RPMI8226 (cell line): Measurements from ENCODE around the gene HLA-DQB1.
"Not testable (repeated sequence)": the region's sequence is repeated elsewhere in the genome, so short reads cannot be mapped to it uniquely, and the experiment has no call there.

ENCODE experiments used
- DNase-seq: peaks from one replicate; pipeline ENCODE4 v3.0.0-alpha.2; 2015

The HLA-DQB1 gene

DNA sequence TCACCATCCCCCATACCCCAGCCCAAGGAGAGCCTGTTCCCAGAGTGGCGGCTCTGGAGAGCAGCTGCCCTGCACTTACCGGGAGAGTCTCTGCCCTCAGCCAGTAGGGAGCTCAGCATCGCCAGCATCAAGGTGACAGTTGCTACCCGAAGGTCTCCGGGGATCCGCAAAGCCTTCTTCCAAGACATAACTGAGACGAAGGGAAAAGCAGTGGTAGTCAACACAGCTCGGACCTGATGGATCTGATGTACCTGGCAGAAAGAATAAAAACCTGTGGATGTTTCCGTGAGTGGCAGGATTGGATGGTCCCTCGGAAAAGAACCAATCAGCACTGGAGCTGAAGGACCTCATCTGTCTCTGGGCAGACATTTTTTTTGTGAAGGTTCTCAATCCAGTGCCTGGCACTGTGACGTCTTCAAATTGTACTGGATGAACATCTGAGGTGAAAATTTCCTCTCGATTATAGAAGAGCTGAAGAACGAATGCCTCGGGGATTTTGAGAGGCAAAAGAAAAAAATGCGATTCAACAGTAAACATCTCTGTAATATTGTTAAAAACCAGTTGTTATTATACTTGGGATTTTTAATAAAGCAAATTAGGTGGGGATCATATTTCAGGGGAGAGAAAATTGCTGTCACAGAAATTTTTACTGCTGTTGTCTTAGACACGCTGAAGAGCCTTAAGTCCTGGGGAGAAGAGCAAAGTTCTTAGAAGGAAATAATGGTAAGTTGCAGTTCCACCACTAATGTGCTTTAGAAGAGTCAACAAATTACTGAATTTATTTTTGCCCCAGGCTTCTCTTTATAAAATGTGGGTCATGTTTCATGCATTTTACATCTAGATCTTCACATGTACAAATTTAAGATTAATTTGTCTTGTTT lies at the start of gene HLA-DQB1:
Gene HLA-DQB1, minus strand, starts transcription at position 238 of the 881 bp plus-strand sequence. Its CDS starts 50 bp downstream, at position 188.
- no peak for DNase-seq

DNA sequence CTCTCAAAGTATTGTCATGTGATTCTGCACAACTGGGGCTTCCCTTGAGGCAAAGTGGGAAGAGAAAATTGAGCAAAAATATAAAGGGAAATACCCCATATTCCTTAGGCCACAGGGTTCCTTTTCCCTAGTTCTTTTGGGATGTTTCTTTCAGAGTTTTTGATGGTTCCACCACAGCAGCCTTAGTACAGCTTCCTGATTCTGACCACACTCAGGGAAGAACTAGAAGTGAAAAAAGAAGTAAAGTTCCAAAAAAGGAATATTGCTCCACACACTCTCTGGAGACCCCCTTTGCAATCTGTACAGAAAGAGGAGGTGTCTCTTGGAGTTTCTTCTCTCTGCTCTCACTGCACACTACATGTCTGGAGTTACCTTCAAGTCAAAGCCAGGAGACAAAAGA lies 46.8 kb upstream of the HLA-DQB1 start:
- no peak for DNase-seq

DNA sequence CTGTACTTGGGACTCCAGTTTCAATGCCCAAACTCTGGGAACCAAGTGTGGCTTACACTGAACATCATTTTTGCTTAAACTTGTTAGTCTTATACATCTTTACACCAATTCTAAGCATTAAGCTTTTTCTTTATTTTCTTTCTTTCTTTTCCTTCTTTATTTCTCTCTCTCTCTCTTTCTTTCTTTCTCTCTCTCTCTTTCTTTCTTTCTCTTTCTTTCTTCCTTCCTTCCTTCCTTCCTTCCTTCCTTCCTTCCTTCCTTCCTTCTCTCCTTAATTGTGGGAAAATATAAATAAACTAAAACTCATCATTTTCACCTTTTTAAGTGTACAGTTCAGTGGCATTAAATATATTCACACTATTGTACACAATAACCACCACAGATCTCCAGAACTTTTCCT lies 43.2 kb upstream of the HLA-DQB1 start:
- DNase-seq = no peak

DNA sequence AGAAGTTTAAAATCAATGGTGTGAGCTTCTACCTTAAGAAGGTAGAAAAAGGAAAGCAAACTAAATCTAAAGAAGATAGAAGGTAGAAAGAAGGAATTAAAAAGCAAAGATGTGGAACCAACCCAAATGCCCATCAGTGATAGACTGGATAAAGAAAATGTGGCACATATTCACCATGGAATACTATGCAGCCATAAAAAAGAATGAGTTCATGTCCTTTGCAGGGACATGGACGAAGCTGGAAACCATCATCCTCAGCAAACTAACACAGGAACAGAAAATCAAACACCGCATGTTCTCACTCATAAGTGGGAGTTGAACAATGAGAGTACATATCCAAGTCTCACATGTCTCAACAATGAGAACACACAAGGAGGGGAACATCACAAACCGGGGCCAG lies 38.7 kb upstream of the HLA-DQB1 start:
- DNase-seq = not testable (repeated sequence)

DNA sequence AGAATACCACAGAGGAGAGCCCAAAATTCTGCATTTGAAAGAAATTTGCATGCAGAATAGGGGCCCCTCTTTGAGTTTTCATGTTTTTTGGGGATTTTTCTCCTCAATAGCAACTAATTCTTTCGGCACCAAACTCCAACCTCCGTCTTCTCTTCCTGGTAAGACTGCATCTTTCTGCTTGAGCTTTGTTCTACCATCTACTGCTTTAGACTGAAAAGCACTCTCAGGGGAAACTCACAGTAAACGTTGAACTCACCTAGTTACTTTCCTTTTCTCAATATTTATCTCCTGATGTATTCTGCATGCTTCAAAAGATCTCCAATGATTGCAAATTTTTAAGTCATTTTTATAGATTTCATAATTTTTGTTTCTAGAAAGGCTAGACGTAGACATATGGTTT lies 36.9 kb upstream of the HLA-DQB1 start:
- no peak for DNase-seq

DNA sequence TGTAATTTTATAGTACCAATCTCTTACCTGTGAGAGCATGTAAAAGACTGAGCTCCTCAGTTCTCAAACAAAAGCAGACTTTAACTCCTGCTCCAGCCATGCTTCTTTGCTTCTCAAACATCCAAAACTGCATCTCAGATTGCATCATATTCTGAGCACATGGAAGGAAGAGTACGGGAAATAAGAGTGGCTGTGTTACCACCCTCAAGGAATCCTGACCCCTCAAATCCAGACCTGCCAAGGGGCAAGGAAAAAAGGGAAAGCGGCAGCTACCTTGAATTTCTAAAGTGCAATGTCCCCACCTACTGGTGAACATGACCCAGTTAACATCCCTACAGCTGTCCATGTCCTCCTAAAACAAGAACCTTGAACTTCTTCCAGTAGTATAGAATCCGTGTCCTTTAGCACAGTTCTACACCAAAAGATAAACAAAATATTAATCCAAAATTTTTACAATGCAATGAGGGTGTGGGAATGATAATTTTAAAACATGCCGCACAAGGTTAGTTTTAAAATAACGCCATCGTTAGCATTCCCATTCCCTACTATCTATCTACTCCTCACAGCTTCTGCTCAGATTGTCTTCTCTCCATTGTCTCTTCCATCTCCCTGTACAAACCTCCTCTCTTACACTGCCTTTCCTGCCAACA lies 34.1 kb upstream of the HLA-DQB1 start:
- peak; percentile 36 for DNase-seq

DNA sequence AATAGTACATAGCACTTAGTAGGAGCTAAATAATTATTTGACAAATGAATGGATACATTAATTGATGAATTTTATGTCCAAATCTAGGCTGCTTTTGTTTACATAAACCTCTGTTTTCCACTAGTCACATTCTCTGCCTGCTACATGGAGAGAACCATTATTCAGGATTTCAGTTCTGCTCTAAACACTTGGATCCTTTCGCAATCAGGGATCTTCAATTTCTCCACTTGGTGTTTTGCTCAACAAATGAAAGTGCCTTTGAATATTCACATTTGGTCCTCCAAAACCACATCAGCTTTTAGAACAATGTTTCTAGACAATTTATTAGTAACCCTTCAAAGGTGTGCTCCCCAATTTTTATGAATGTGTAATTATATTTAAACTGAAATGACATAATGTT lies 30.6 kb upstream of the HLA-DQB1 start:
- DNase-seq = no peak

DNA sequence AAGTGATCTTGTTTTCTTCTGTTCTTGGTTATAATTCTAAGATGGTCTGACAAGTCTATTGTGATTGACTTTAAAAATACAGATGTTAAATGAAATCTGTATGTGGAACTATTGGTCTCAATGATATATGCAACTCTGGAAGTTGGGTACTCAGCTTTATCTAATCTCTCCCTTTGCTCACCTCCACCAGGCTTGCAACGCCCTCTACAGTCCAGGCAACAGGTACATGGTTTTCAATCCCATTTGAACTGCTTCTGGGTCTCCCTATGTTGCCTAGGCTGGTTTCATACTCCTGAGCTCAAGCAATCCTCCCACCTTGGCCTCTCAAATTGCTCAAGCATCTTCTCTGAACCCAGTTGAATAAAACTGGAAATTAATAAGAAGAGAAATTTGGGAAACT lies 25.6 kb upstream of the HLA-DQB1 start:
- peak; percentile 9 for DNase-seq

DNA sequence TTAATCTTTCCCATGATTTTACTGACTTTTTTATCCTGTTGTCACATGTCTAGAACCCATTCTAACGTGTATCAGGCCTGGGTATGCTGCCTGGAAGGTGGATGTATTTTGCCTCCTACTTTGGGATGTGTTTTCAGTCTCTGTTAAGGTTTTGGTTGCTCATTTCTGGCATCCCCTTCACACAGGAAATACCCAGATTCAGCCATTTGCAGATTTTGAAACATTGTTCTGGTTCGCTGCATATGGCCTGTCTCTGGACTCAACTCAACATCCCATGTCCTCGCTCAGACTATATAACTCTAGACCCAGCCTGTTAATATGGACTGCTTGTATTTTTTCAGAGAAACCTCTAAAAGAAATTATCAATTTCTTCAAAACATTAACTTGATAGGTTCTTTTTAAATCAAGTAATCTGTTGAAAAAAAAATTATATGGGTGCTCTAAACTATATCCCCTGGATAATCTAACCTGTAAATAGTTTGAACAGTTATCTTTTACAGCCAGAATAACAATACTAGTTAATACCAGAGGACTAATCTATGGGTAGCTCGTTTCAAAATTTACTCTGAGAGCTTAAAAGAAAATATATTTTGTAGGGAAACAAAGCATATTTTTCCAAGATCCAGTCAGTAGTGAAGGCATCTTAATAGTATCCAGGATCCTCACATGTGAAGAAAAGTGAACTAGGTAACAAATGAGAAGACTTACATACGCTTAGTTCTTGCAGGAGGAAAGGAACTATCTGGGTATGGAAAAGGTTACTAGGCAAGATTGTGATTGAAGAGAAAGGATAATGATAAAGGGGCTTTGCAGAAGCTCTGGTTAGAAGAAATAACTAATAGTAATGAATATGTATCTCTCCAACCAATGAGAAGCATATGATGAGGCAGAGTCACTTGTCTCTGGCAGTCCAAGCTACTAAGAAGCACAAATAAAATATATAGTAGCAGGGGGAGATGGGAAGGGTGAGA lies 23.4 kb upstream of the HLA-DQB1 start:
- DNase-seq = no peak

DNA sequence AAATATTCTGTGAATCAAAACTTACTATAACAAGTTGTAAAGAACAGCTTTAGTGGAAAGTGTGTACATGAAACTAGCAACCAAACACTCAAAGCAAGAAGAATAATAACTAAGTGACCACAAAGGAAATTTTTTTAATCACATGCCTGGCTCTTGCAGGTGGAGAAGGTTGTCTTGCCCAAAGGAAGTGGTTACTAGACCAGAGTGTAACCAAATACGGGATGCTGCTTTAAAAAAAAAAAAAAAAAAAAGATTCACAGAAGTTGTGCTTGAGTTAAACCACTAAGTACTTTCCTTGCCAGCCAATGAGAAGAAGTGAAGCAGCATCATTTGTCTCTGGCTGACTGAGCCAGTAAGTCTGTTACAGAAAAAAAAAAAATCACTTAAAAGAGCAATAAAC lies 19.1 kb upstream of the HLA-DQB1 start:
- DNase-seq = peak; percentile 16

DNA sequence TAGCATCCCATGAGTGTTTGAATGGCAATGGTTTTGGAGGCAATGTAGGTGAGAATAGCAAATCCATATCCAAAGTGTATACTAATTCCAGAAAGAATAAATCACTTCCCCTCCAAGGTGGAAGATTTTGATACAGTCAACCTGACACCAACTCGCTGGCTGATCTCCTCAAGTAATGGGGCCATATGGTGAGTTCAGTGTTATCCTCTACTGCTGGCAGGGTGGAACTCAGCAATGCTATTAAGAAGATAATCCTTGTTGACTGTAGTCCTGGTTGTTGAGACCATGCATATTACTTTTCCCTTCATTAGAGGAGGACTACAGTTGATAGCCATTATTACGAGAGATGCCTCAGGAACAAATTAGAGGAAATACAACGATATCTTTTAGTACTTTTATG lies 17.8 kb upstream of the HLA-DQB1 start:
- no peak for DNase-seq

DNA sequence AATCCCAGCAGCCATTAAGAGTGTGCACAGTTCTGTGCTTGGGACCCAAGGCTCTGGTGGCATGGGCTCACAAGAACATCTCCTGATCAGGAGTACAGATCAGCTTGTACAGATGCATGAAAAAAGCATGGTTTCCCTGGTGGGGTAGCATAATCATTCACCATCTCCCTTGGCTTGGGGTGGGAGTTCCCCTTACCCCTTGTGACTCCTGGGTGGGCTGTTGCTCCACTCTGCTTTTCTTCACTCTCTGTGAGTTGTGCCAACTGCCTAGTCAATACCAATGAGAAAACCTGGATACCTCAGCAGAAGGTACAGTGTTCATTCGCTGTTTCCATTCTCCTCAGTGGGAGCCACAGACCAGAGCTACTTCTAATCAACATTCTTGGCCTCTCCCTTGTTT lies 13.6 kb upstream of the HLA-DQB1 start:
- no peak for DNase-seq

DNA sequence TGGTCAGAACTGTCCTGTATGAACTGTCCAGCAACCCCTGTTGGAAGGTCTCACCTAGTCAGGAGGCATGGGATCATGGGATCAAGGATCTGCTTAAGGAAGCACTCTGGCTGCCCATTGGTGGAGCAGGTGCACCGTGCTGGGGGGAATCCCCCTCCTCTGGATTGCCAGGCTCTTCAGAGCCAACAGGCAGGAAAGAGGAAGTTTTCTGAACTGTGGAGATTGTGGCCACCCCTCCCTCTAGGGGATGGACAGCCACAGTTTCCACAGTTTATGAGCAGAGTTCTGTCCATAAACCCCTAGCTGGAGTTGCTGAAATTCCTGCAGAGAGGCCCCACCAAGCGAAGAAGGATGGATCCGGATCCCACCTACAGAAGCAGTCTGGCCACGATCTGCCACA lies 13.0 kb upstream of the HLA-DQB1 start:
- no peak for DNase-seq

DNA sequence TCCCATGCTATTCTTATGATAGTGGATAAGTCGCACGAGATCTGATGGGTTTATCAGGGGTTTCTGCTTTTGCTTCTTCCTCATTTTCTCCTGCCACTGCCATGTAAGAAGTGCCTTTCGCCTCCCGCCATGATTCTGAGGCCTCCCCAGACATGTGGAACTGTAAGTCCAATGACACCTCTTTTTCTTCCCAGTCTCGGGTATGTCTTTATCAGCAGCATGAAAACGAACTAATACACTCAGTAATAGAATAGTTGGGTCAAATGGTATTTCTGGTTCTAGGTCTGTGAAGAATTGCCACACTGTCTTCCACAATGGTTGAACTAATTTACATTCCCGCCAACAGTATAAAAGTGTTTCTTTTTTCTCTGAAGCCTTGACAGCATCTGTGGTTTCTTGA lies 7.7 kb upstream of the HLA-DQB1 start:
- not testable (repeated sequence) for DNase-seq

DNA sequence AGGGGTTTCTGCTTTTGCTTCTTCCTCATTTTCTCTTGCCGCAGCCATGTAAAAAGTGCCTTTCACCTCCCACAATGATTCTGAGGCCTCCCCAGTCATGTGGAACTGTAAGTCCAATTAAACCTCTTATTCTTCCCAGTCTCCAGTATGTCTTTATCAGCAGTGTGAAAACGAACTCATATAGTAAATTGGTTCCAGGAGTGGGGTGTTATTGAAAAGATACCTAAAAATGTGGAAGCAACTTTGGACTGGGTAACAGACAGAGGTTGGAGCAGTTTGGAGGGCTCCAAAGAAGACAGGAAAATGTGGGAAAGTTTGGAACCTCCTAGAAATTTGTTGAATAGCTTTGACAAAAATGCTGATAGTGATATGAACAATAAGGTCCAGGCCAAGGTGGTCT lies 5.5 kb upstream of the HLA-DQB1 start:
- not testable (repeated sequence) for DNase-seq

DNA sequence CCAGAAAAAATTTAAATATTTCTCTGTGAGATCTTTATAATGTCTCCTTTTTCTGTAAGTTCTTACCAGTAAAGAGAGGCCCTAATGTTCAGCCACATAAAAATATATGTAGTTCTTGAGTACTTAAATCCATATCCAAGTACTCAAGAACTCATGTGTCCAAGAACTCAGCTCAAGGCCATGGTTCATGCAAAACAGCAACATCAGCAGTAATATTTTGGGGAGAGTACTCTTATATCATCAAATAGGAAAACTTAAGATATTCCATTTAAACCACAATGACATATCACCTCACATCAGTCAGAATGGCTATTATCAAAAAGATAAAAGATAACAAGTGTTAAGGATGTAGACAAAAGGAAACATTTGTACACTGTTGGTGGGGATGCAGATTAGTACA lies 3.4 kb upstream of the HLA-DQB1 start:
- no peak for DNase-seq

DNA sequence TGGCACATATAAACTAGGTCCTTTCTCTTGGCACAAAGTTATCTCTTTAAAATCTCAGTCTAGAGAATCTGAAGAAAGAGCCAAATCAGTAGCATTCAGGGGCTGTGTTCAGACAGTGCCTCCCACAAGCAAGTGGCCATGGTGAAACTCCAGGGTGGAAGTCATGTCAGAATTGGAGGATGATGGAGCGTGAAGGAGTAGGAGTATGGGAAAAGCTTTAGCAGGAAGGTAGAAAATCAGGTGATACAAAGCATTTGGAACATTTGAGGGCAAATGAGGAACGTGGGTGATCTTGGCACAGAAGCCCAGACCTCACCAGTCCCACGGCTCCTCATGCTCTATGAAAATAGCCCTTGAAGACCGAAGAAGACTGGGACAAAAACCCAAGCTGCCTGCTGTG lies 2.8 kb upstream of the HLA-DQB1 start:
- DNase-seq = no peak

DNA sequence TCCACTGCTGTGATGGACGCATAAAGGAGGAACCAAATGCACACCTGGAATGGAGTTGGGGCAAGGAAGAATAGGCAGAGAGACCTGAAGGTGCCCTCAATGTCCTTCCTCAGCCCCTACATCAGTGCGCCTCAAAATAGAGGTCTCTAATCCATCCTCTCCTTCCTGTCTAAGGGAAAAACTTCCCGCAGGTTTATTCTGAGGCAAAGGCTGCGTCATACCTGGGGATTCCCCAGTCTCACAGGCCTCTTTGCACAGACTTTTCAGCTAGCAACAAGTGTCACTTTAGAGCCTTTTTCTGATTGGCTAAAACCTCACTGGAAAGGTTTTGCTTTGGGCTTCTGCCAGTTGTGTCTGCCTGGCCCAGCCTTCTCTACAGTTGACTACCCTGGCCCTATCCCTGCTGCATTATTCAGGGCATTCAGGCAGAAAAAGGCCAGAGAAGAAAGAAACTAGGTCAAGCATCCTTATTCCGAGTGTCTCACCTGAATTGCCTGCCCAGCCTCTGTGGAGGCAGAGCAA lies 1.8 kb upstream of the HLA-DQB1 start:
- DNase-seq = peak; percentile 4

DNA sequence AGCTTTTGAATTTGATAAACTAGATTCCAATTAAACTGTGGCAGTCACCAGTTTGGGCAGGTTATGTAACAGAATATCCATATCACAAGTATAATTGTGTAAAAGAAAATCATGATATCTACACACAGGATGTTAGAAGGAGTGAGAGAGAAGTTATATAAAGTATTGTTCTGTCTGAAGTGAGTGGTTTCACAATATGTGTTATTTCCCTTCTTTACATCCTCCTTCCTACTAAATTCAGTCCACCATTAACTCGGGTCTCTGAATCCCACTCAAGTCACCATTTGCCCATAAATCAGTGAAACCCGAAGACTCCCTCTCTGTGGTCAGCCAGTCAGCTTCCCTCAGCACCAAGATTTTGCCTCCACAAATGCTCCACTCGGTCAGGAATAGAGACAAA lies 796 bp downstream of the HLA-DQB1 start:
- DNase-seq = no peak

DNA sequence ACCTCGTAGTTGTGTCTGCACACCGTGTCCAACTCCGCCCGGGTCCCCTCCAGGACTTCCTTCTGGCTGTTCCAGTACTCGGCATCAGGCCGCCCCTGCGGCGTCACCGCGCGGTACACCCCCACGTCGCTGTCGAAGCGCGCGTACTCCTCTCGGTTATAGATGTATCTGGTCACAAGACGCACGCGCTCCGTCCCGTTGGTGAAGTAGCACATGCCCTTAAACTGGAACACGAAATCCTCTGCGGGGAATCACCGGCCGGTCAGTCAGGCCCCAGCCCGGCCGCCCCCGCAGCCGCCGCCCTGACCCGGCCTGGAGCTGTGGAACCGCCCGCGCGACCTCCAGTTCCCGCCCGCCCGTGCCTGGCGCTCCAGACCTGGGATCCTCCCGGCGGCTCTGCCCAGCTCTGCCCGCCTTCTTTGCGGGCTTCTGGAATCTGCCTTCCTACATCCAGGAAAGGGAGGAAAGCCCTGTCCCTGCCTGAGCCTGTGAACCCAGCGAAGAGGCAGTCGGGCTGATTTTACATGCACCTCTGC lies 1.6 kb downstream of the HLA-DQB1 start:
- DNase-seq = no peak

DNA sequence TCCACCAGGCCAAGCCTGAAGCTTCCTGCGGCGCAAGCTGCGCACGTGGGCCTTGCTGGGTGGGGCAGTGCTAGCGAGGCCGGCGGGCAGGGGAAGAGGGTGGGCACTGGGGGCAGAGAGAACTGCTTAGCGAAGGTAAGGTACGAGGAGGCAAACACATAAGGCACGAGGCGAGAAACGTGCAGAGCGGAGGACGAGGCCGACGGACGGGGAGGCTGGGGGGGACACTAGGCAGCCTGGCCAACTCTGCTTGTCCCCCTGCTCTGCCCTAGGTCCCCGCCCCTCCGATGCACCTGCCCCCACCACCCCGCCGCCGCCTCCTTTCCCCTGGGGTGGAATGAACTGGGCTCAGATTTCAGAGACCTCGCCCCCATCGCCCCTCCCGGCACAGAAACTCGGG lies 2.1 kb downstream of the HLA-DQB1 start:
- DNase-seq = no peak

DNA sequence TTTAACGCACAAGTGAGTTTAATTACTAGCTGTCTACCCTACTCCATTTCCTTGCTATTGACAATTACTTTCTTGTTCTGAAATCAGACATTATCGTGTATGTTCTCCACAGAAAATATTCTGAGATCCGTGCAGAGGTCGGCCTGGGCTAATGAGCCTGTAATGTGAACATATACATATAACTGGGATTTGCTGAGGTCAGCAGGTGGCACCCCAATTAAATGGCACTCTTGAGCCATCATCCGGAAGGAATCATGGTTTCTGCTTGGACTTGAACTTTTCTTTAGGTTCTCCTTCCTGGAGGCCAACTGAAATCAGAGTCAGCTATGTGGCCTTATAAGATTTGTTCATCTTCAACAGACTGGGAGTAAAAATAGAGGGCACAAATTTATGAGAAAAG lies 3.6 kb downstream of the HLA-DQB1 start:
- no peak for DNase-seq

DNA sequence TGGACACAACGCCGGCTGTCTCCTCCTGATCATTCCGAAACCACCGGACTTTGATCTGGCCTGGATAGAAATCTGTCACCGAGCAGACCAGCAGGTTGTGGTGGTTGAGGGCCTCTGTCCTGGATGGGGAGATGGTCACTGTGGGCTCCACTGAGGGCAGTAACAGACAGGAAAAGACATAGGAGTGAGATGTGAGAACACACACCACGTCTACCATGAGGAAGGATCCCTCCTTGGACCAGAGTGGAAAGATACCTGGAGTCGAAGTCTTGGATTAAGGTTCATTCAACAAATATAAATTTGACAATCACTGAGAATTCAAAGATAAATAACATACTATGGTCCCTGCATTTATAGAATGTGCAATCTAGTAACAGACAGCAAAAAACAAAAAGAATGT lies 4.4 kb downstream of the HLA-DQB1 start:
- no peak for DNase-seq
